NB4 (cell line): ENCODE measurements around the gene SPRY2.

Experiments used
- CTCF ChIP-seq: IDR thresholded peaks from one replicate; pipeline ENCODE4 v1.5.1; 2012; ENCODE audit warnings: low read depth, low read length
- MAX ChIP-seq: IDR thresholded peaks from 2 replicates; pipeline ENCODE4 v1.6.1; 2011; ENCODE audit warnings: low read depth, low read length
- MYC ChIP-seq: IDR thresholded peaks from 2 replicates; pipeline ENCODE4 v1.6.1; 2011; ENCODE audit warnings: low read depth, low read length
- POLR2A ChIP-seq: IDR thresholded peaks from 2 replicates; pipeline ENCODE4 v1.6.1; 2011; ENCODE audit warnings: mild to moderate bottlenecking; ENCODE audit not compliant: insufficient read length; ENCODE audit errors: extremely low read depth

- TF ChIP-seq CTCF (no peak), MAX (no peak), POLR2A (no peak), MYC (no peak)
Measured at GRCh38 chr13:80371840-80372509, 31.0 kb upstream of the SPRY2 start.
